ENCODE results near the gene KCNT1.

Gene KCNT1

GRCh38 chr9:135751501-135751900 is 49.5 kb downstream of the KCNT1 start:
- in situ Hi-C loops (cut with HindIII; ENCODE audit: low sequenced_read_pairs): no loop called here
- DNase-seq (ENCODE audit: low read depth): no peak
- TF ChIP-seq CTCF (IDR thresholded peaks at IDR 0.05; ENCODE audit: low read depth, low read length, missing control alignments): no peak
- no peak overlapping the region for H3K4me3 ChIP-seq (ENCODE audit: low read depth, low read length)

GRCh38 chr9:135752281-135753204 is 50.6 kb downstream of the KCNT1 start:
- in situ Hi-C loops (cut with HindIII; ENCODE audit: low sequenced_read_pairs): no loop called here
- no peak for TF ChIP-seq CTCF (IDR thresholded peaks at IDR 0.05; ENCODE audit: low read depth, low read length, missing control alignments)
- DNase-seq (ENCODE audit: low read depth): no peak
- H3K4me3 ChIP-seq (ENCODE audit: low read depth, low read length): no peak overlapping the region

GRCh38 chr9:135753391-135754105 is 51.6 kb downstream of the KCNT1 start:
- TF ChIP-seq CTCF (IDR thresholded peaks at IDR 0.05; ENCODE audit: low read depth, low read length, missing control alignments): no peak
- in situ Hi-C loops (cut with HindIII; ENCODE audit: low sequenced_read_pairs): no loop called here
- no peak for DNase-seq (ENCODE audit: low read depth)
- no peak overlapping the region for H3K4me3 ChIP-seq (ENCODE audit: low read depth, low read length)

DNA sequence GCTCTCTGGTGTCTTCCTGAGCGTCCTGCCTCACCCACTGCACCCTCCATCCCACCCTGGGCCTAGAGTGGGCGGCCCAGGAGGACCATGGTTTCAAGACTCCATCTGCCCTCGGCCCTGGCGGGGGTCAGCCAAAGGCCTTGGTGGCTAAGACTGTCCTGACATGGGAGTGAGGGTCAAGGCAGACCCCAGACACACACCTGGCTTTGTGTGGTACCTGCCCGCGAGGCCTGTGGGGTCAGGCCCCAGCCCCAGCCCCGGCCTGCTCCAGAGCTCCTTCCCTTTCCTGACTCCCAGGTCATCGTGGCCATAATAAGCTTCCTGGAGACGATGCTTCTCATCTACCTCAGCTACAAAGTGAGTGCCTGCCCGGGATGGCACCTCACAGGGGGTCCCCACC is 54.6 kb downstream of the KCNT1 start:
- no peak overlapping the region for H3K4me3 ChIP-seq (ENCODE audit: low read depth, low read length)

GRCh38 chr9:135757356-135757755 is 55.4 kb downstream of the KCNT1 start:
- no peak for TF ChIP-seq CTCF (IDR thresholded peaks at IDR 0.05; ENCODE audit: low read depth, low read length, missing control alignments)
- no peak overlapping the region for H3K4me3 ChIP-seq (ENCODE audit: low read depth, low read length)
- in situ Hi-C loops (cut with HindIII; ENCODE audit: low sequenced_read_pairs): no loop called here
- DNase-seq (ENCODE audit: low read depth): no peak

More for the DNA sequence above, 54.6 kb downstream of the KCNT1 start:
- DNase-seq (ENCODE audit: low read depth): no peak
- TF ChIP-seq CTCF (IDR thresholded peaks at IDR 0.05; ENCODE audit: low read depth, low read length, missing control alignments): no peak
- in situ Hi-C loops (cut with HindIII; ENCODE audit: low sequenced_read_pairs): no loop called here

DNA sequence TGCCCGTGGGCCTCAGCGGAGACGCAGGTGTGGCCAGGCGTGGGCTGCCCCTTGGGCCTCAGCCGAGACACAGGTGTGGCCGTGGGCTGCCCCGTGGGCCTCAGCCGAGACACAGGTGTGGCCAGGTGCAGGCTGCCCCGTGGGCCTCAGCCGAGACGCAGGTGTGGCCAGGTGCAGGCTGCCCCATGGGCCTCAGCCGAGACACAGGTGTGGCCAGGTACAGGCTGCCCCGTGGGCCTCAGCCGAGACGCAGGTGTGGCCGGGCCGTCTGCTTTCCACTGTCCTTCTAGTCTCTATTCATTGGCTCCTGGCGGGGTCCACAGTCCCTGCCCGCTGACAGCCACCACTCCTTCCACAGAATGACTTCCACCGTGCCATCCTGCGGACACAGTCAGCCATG is 56.1 kb downstream of the KCNT1 start:
- DNase-seq (ENCODE audit: low read depth): no peak
- H3K4me3 ChIP-seq (ENCODE audit: low read depth, low read length): no peak overlapping the region
- TF ChIP-seq CTCF (IDR thresholded peaks at IDR 0.05; ENCODE audit: low read depth, low read length, missing control alignments): no peak
- in situ Hi-C loops (cut with HindIII; ENCODE audit: low sequenced_read_pairs): no loop called here

Measured in astrocyte of the cerebellum (primary cell).